Activated CD8-positive, alpha-beta memory T cell treated with anti-CD3 and anti-CD28 coated beads for 1 hour (primary cell): ENCODE measurements around the gene SLC4A1AP.
"Not testable (repeated sequence)": the region's sequence is repeated elsewhere in the genome, so short reads cannot be mapped to it uniquely, and the experiment has no call there.

Experiments
- DNase-seq, 2 donors: peaks; one replicate each; pipeline ENCODE4 v3.0.0-alpha.2; 2020; ENCODE audit warnings: low read depth in 1 of 2; ENCODE audit errors: extremely low read depth in 1 of 2

SLC4A1AP gene

DNA sequence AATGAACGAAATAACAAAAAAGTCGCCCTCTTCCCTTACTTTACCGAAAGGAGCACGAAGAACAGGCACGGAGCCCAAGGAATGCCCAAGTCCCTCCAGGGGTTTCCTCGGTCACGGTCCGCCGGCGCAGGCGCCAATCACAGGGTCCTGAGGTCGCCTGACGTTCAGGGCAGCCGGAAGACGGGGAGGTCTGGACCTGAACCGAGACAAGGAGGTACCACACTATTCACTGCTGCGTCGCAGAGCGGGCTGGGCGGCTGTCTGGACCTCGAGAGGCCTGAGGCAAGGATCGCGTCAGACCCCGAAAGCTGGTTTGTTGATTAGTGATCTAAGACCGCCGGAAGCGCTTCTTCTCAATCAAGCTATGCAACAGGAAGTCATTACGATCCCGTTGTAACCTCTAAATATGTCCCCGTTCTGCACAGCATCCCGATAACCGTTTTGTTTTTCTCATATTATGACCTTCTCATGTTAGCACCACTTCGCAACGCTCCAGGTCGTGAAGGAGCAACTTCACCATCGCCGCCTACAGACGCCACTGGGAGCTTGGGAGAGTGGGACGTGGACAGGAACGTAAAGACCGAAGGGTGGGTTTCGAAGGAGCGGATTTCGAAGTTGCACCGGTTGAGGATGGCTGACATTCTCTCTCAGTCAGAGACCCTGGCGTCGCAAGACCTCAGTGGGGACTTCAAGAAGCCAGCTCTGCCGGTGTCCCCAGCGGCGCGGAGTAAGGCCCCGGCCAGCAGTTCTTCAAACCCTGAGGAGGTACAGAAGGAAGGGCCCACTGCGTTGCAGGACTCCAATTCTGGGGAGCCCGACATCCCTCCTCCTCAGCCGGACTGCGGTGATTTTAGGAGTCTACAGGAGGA is at the start of gene SLC4A1AP, which contains the start of gene SUPT7L:
TSS of gene SLC4A1AP (plus strand) at position 605 of the 869 bp plus-strand sequence. CDS start at position 631, 26 bp downstream.
TSS of gene SUPT7L (minus strand) at position 330 of the 869 bp plus-strand sequence. CDS start 1,422 bp downstream, outside the sequence.
- peak; percentile 41 to 55 for DNase-seq

- no peak for DNase-seq
These were observed 49.7 kb upstream of the SLC4A1AP start for GRCh38 chr2:27613985-27614384.

- DNase-seq = no peak
These were observed 48.4 kb upstream of the SLC4A1AP start for GRCh38 chr2:27615316-27615715.

- DNase-seq = no peak
These were observed 42.2 kb upstream of the SLC4A1AP start for GRCh38 chr2:27621524-27621923.

DNA sequence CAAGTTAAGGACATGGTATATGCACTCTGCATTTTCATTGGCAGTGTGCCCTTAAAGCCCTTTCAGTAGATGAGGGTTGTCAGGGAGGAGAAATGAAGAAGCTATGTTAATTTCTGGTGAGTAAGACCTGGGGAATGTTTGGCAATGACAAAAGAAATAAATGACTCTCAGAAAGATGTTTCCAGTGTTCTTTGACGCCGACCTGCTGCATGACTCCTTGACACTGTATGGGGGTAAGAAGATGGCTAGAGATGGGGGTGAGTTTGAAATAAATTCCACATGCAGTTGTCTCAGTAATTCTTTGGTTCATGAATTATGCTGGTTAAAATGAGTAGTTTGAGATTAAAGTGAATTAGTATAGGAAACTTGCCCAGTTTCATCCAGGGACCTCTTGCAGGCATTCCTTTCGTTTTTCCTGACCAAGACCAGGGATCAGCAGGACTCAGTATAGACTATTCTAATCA is 40.7 kb upstream of the SLC4A1AP start:
- no peak for DNase-seq

GRCh38 chr2:27624943-27625342 is 38.7 kb upstream of the SLC4A1AP start:
- no peak for DNase-seq

GRCh38 chr2:27626323-27626722 is 37.4 kb upstream of the SLC4A1AP start:
- DNase-seq = not testable (repeated sequence)

GRCh38 chr2:27626921-27627320 is 36.8 kb upstream of the SLC4A1AP start:
- DNase-seq = not testable (repeated sequence)

- DNase-seq = no peak
These were observed 35.5 kb upstream of the SLC4A1AP start for GRCh38 chr2:27627963-27628766.

DNA sequence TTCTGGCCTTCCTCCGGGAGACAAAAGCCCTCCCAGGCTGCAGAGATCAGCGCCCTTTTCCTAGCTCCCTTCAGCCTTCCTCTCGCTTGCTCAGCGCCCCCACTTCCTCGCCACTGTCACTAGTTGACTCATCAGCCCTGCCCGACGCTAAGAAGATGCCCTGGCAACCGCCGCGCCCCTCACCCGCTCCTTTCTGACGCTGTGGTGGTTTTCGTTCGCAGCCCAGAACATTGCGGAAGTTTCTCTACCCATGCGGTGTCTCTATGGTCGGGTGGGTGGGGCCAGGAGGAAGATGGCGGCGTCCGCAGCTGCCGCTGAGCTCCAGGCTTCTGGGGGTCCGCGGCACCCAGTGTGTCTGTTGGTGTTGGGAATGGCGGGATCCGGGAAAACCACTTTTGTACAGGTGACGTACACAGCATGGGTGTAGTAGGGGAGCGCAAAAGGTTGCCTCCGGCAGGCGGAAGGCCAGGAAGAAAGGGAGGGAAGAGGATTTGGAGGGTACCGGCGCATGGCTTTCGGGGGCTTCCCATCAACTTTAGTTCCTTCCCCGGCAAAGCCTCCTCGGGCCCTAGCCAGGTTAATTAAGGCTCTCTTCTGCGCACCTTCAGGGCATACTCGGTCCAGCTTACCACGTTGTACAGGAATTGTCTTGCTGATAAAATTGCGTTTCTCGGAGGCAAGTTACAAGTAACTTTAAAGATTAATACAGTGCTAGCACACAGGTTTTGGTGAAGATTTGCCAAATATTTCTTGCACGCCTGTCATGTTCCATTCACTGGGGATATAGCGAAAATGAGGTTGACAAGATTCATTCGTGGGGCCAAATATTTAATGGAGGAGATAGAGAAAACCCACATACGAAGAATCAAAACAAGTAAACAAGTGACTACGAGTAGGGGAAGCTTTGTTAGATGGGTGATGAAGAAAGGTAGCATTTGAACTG is 34.7 kb upstream of the SLC4A1AP start, which contains the start of the genes CCDC121 and GPN1:
TSS of gene CCDC121 (minus strand) at position 246 of the 943 bp plus-strand sequence. CDS start 1,213 bp downstream, outside the sequence.
TSS of gene GPN1 (plus strand) at position 284 of the 943 bp plus-strand sequence. CDS start at position 293, 9 bp downstream.
- DNase-seq = peak; percentile 89 to 90

DNA sequence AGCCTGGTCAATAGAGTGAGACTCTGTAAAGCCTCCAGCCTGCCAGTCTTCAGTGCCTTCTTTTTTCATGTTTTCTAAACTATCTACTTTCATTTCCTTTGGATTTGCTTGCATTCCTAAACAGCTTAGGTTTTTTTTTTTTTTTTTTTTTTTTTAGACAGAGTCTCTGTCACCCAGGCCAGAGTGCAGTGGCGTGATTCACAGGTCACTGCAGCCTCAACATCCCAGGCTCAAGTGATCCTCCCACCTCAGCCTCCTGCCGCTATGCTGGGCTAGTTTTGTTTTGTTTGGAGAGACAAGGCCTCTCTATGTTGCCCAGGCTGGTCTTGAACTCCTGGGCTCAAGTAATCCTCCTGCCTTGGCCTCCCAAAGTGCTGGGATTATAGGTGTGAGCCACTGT is 33.4 kb upstream of the SLC4A1AP start:
- DNase-seq = not testable (repeated sequence)

DNA sequence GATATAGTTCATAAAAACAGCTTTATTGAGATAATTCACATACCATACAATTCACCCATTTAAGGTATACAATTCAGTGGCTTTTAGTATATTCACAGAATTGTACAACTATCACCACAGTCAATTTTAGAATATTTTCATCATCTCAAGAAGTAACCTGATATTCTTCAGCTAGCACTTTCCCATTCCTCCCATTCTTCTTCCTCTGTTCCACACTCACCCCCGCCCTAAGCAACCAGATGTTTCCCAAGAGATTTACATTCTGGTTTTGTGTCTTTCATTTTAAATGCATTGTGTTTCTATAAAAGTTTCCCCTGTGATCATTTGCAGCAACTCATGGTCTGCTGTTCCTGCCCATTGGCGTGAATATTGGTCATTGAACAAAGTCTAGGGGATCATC is 29.4 kb upstream of the SLC4A1AP start:
- no peak for DNase-seq

- no peak for DNase-seq
These were observed 26.9 kb upstream of the SLC4A1AP start for GRCh38 chr2:27636766-27637165.

GRCh38 chr2:27638037-27638637 is 25.6 kb upstream of the SLC4A1AP start:
- no peak for DNase-seq

DNA sequence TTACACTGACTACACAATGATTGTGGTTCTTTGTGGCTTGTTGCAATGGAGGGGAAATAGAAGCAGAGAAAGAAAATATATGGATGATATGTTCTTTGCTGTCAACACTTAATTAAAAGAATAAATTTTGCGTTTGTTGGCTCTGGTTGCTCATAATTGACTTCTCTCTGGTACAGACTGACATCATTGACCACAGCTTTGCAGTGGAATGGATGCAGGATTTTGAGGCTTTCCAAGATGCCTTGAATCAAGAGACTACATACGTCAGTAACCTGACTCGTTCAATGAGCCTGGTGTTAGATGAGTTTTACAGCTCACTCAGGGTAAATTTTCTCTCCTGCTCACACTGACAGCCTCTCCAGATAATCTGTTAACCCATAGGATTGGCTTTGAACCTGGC is 25.0 kb upstream of the SLC4A1AP start:
- no peak for DNase-seq

GRCh38 chr2:27640722-27641245 is 22.9 kb upstream of the SLC4A1AP start:
- DNase-seq = no peak

DNA sequence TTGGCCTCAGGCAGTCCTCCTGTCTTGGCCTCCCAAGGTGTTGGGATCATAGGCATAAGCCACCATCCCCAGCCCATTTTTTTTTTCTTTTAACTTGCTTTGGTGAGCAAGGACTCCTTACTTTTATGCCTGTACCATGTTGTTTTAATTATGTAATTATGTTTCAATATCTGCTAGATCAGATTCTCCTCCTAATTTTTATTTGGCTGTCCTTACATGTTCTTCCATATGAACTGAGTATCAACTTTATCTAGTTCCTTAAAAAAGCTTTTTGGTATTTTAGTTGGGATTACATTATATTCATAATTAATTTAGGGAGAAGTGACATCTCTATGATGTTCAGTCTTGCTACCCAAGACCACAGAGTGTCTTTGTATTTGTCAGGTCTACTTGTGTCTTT is 18.5 kb upstream of the SLC4A1AP start:
- no peak for DNase-seq

- DNase-seq = no peak
These were observed 16.4 kb upstream of the SLC4A1AP start for GRCh38 chr2:27647289-27647688.

GRCh38 chr2:27647737-27648136 is 16.0 kb upstream of the SLC4A1AP start:
- DNase-seq = no peak
